ENCODE measurements around the gene IRF1. TPM values are rescaled to one million over a fixed set of nuclear protein-coding genes. Genes with fewer than 3 reads are reported as not detected.

The IRF1 gene
- total RNA-seq, 2 donors from 2014 or later: 125 to 174 TPM

- no peaks in the 10 kb centered on the region for H3K4me1 Mint-ChIP-seq
- H3K27ac Mint-ChIP-seq: no peak overlapping the region
- H3K9me3 Mint-ChIP-seq: peaks cover 4% of the 10 kb centered on the region
- H3K36me3 Mint-ChIP-seq (ENCODE audit: low read depth): no peaks in the 10 kb centered on the region
- peak; percentile 54 for ATAC-seq (replicated peaks)
- H3K4me3 Mint-ChIP-seq: no peak overlapping the region
- peaks cover 23% of the 10 kb centered on the region for H3K27me3 Mint-ChIP-seq
Measured at GRCh38 chr5:132506094-132506692, 15.6 kb upstream of the IRF1 start.

GRCh38 chr5:132505641-132506040, 15.1 kb upstream of the IRF1 start:
- peaks cover 4% of the 10 kb centered on the region for H3K9me3 Mint-ChIP-seq
- no peak for ATAC-seq (replicated peaks)
- H3K4me1 Mint-ChIP-seq: no peaks in the 10 kb centered on the region
- H3K27ac Mint-ChIP-seq: no peak overlapping the region
- H3K36me3 Mint-ChIP-seq (ENCODE audit: low read depth): no peaks in the 10 kb centered on the region
- H3K27me3 Mint-ChIP-seq: peaks cover 23% of the 10 kb centered on the region
- no peak overlapping the region for H3K4me3 Mint-ChIP-seq

- Mint-ChIP-seq H3K4me3 (no peak overlapping the region), H3K9me3 (peaks cover 2% of the 10 kb centered on the region), H3K4me1 (no peaks in the 10 kb centered on the region), H3K27ac (no peak overlapping the region), H3K36me3 (ENCODE audit: low read depth) (no peaks in the 10 kb centered on the region), H3K27me3 (peaks cover 21% of the 10 kb centered on the region)
- no peak for ATAC-seq (replicated peaks)
Measured at GRCh38 chr5:132504746-132505145, 14.2 kb upstream of the IRF1 start.

- Mint-ChIP-seq H3K27me3 (peaks cover 19% of the 10 kb centered on the region), H3K4me3 (no peak overlapping the region), H3K36me3 (ENCODE audit: low read depth) (no peaks in the 10 kb centered on the region)
Measured at GRCh38 chr5:132503244-132503643, 12.7 kb upstream of the IRF1 start.

GRCh38 chr5:132501961-132502931, 11.7 kb upstream of the IRF1 start:
- H3K9me3 Mint-ChIP-seq: no peaks in the 10 kb centered on the region
- ATAC-seq (replicated peaks): no peak
- no peak overlapping the region for H3K27ac Mint-ChIP-seq
- H3K27me3 Mint-ChIP-seq: peaks cover 13% of the 10 kb centered on the region
- no peak overlapping the region for H3K4me3 Mint-ChIP-seq
- H3K36me3 Mint-ChIP-seq (ENCODE audit: low read depth): no peaks in the 10 kb centered on the region
- no peaks in the 10 kb centered on the region for H3K4me1 Mint-ChIP-seq

More at GRCh38 chr5:132503244-132503643, 12.7 kb upstream of the IRF1 start:
- ATAC-seq (replicated peaks): no peak
- Mint-ChIP-seq H3K9me3 (no peaks in the 10 kb centered on the region), H3K27ac (no peak overlapping the region), H3K4me1 (no peaks in the 10 kb centered on the region)

- H3K4me1 Mint-ChIP-seq: no peaks in the 10 kb centered on the region
- peaks cover 9% of the 10 kb centered on the region for H3K27me3 Mint-ChIP-seq
Measured at GRCh38 chr5:132501629-132501956, 11.0 kb upstream of the IRF1 start.

GRCh38 chr5:132500931-132501628, 10.5 kb upstream of the IRF1 start:
- peak; percentile 38 for ATAC-seq (replicated peaks)
- Mint-ChIP-seq H3K4me3 (no peak overlapping the region), H3K4me1 (no peaks in the 10 kb centered on the region), H3K36me3 (ENCODE audit: low read depth) (no peaks in the 10 kb centered on the region), H3K27me3 (peaks cover 4% of the 10 kb centered on the region), H3K27ac (peak overlapping the region; percentile 58), H3K9me3 (no peaks in the 10 kb centered on the region)

More at GRCh38 chr5:132501629-132501956, 11.0 kb upstream of the IRF1 start:
- Mint-ChIP-seq H3K4me3 (no peak overlapping the region), H3K27ac (peak overlapping the region; percentile 23), H3K9me3 (no peaks in the 10 kb centered on the region), H3K36me3 (ENCODE audit: low read depth) (no peaks in the 10 kb centered on the region)
- no peak for ATAC-seq (replicated peaks)

- Mint-ChIP-seq H3K9me3 (no peaks in the 10 kb centered on the region), H3K4me3 (no peak overlapping the region), H3K27me3 (no peaks in the 10 kb centered on the region), H3K4me1 (no peaks in the 10 kb centered on the region), H3K27ac (peak overlapping the region; percentile 58), H3K36me3 (ENCODE audit: low read depth) (no peaks in the 10 kb centered on the region)
- ATAC-seq (replicated peaks): no peak
Measured at GRCh38 chr5:132500244-132500930, 9.8 kb upstream of the IRF1 start.

GRCh38 chr5:132499440-132500243, 9.1 kb upstream of the IRF1 start:
- no peak for ATAC-seq (replicated peaks)
- Mint-ChIP-seq H3K4me1 (peaks cover 2% of the 10 kb centered on the region), H3K27me3 (no peaks in the 10 kb centered on the region), H3K36me3 (ENCODE audit: low read depth) (no peaks in the 10 kb centered on the region), H3K9me3 (no peaks in the 10 kb centered on the region), H3K27ac (peak overlapping the region; percentile 6), H3K4me3 (no peak overlapping the region)

- H3K27ac Mint-ChIP-seq: no peak overlapping the region
- no peaks in the 10 kb centered on the region for H3K36me3 Mint-ChIP-seq (ENCODE audit: low read depth)
- peaks cover 10% of the 10 kb centered on the region for H3K4me1 Mint-ChIP-seq
- no peaks in the 10 kb centered on the region for H3K27me3 Mint-ChIP-seq
- no peak overlapping the region for H3K4me3 Mint-ChIP-seq
- no peak for ATAC-seq (replicated peaks)
- no peaks in the 10 kb centered on the region for H3K9me3 Mint-ChIP-seq
Measured at GRCh38 chr5:132498686-132499271, 8.2 kb upstream of the IRF1 start.

- H3K4me3 Mint-ChIP-seq: peak overlapping the region; percentile 72
- H3K27ac Mint-ChIP-seq: no peak overlapping the region
- H3K4me1 Mint-ChIP-seq: peaks cover 16% of the 10 kb centered on the region
- no peak for ATAC-seq (replicated peaks)
- H3K36me3 Mint-ChIP-seq (ENCODE audit: low read depth): no peaks in the 10 kb centered on the region
- no peaks in the 10 kb centered on the region for H3K27me3 Mint-ChIP-seq
- H3K9me3 Mint-ChIP-seq: no peaks in the 10 kb centered on the region
Measured at GRCh38 chr5:132498152-132498551, 7.6 kb upstream of the IRF1 start.

- H3K4me3 Mint-ChIP-seq: peak overlapping the region; percentile 72
- no peaks in the 10 kb centered on the region for H3K9me3 Mint-ChIP-seq
- H3K27ac Mint-ChIP-seq: peak overlapping the region; percentile 83
- no peaks in the 10 kb centered on the region for H3K27me3 Mint-ChIP-seq
- peaks cover 17% of the 10 kb centered on the region for H3K4me1 Mint-ChIP-seq
- no peaks in the 10 kb centered on the region for H3K36me3 Mint-ChIP-seq (ENCODE audit: low read depth)
- ATAC-seq (replicated peaks): no peak
Measured at GRCh38 chr5:132497488-132497997, 7.0 kb upstream of the IRF1 start.

Measured in activated T-helper 17 cell treated with anti-CD3 and anti-CD28 coated beads, Interleukin-2, amount 50 U/mL, for 72 hours (primary cell).